ENCODE results near the gene MYLK.

MYLK gene

DNA sequence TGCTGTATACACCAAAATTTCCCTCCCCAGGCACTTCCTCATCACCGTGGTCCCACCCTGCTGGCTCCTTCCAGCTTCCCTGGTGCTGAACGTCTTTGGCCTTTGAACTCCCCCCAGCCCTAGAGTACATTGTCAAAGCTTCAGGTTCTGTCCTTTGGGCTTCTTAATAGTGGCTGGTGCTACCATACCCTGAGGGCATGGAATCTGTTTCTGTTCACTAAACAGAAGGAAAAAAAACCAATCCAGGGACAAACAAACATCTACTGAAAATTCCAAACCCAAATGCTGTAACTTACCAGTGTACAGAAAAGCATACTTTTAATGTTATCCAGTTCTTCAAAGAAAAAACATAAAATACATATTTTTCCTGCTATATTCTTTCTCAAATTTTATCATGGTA lies 148.7 kb downstream of the MYLK start:
- no peaks in the 10 kb centered on the region for H3K9me3 ChIP-seq
- H3K27me3 ChIP-seq, result no peaks in the 10 kb centered on the region
- TF ChIP-seq, protein P1, sequence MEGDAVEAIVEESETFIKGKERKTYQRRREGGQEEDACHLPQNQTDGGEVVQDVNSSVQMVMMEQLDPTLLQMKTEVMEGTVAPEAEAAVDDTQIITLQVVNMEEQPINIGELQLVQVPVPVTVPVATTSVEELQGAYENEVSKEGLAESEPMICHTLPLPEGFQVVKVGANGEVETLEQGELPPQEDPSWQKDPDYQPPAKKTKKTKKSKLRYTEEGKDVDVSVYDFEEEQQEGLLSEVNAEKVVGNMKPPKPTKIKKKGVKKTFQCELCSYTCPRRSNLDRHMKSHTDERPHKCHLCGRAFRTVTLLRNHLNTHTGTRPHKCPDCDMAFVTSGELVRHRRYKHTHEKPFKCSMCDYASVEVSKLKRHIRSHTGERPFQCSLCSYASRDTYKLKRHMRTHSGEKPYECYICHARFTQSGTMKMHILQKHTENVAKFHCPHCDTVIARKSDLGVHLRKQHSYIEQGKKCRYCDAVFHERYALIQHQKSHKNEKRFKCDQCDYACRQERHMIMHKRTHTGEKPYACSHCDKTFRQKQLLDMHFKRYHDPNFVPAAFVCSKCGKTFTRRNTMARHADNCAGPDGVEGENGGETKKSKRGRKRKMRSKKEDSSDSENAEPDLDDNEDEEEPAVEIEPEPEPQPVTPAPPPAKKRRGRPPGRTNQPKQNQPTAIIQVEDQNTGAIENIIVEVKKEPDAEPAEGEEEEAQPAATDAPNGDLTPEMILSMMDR (IDR thresholded peaks at IDR 0.05), result no peak
- H3K4me1 ChIP-seq (ENCODE audit: control insufficient read depth in 1 of 2, insufficient read depth in 1 of 2, low read depth in 1 of 2, low read length in 1 of 2), result no peaks in the 10 kb centered on the region
- no peak overlapping the region for H3K4me3 ChIP-seq (ENCODE audit: low read depth in 1 of 2, low read length in 1 of 2)
- H3K36me3 ChIP-seq, result no peaks in the 10 kb centered on the region
- no peak overlapping the region for H3K27ac ChIP-seq

DNA sequence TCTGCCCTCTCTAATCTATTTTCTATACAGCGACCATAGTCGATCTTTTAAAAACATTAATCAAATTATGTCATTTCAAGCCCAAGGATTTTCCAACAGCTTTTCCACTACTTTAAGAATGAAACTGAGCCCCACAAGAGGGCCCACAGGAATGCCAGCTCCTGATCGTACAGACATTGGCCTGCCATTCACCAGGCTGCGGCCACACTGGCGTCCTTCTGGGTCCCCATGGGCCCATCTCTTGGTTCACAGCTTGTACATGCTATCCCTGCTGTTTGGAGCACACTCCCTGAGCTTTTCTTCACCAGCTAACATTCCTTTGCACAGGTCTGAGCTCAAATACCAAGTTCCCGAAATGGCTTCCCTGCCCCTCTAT lies 149.6 kb downstream of the MYLK start:
- H3K4me3 ChIP-seq (ENCODE audit: low read depth in 1 of 2, low read length in 1 of 2), result no peak overlapping the region
- H3K4me1 ChIP-seq (ENCODE audit: control insufficient read depth in 1 of 2, insufficient read depth in 1 of 2, low read depth in 1 of 2, low read length in 1 of 2), result no peaks in the 10 kb centered on the region
- no peak overlapping the region for H3K27ac ChIP-seq
- H3K36me3 ChIP-seq, result no peaks in the 10 kb centered on the region
- no peaks in the 10 kb centered on the region for H3K27me3 ChIP-seq
- TF ChIP-seq, protein P1 (IDR thresholded peaks at IDR 0.05), result no peak
- no peaks in the 10 kb centered on the region for H3K9me3 ChIP-seq

DNA sequence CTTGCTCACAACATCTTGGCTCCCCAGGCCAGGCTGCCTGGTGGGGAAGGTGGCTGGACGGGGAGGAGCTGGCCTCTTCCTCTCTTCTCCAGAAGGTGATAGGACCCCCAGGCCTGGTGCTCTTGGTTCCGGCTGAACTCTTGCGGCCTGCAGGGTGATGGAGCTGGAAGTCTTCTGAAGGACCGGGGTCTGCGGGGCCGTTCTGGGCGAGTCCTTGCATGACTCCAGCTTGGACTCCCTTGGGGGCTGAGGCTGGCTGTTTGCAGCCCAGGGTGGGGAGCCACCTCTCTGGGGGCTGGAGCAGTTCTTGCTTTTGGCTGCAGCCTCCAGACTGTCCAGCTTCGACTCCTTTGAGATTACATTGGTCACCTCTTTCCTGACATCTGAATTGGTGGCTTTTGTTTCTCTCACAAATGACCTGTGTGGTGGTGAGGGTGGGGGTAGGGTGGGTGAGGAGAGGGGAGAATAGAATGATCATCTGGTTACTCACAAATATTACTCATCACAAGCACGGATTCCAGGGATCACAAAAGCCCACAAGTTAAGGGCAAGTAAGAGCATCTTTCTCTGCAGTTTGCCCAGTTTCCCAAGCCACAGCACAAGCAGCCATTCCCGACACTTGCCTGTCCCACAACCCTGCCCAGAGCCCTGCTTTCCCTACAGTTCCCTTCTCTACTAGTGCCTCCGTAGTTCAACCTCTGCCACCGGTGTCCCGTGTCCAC lies 150.2 kb downstream of the MYLK start:
- Histone ChIP-seq H3K27ac (no peak overlapping the region), H3K36me3 (no peaks in the 10 kb centered on the region), H3K27me3 (no peaks in the 10 kb centered on the region), H3K4me1 (ENCODE audit: control insufficient read depth in 1 of 2, insufficient read depth in 1 of 2, low read depth in 1 of 2, low read length in 1 of 2) (no peaks in the 10 kb centered on the region), H3K9me3 (no peaks in the 10 kb centered on the region), H3K4me3 (ENCODE audit: low read depth in 1 of 2, low read length in 1 of 2) (no peak overlapping the region)
- TF ChIP-seq, protein P1 (IDR thresholded peaks at IDR 0.05), result no peak

DNA sequence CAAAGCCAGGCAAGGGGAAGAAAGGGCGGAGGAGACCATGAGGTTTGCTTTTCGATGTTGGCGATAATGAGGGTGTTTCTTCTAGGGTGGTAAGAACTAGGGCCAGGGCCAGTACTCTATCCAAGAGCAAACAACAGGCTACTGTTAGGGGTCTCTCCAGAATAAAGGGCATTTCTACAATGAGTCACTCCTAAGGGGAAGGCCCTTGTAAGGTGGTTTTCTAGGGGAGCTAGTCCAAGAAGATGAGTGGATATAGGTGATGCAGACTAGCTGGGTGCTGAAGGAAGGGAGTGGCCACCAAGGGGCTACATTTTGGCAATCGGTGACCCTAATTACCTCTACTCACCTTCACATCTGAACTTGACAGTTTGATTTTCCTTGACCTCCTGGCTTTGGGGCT lies 150.8 kb downstream of the MYLK start:
- no peaks in the 10 kb centered on the region for H3K9me3 ChIP-seq
- TF ChIP-seq, protein P1 (IDR thresholded peaks at IDR 0.05), result no peak
- no peaks in the 10 kb centered on the region for H3K4me1 ChIP-seq (ENCODE audit: control insufficient read depth in 1 of 2, insufficient read depth in 1 of 2, low read depth in 1 of 2, low read length in 1 of 2)
- H3K27ac ChIP-seq, result no peak overlapping the region
- no peaks in the 10 kb centered on the region for H3K27me3 ChIP-seq
- H3K4me3 ChIP-seq (ENCODE audit: low read depth in 1 of 2, low read length in 1 of 2), result no peak overlapping the region
- H3K36me3 ChIP-seq, result no peaks in the 10 kb centered on the region

DNA sequence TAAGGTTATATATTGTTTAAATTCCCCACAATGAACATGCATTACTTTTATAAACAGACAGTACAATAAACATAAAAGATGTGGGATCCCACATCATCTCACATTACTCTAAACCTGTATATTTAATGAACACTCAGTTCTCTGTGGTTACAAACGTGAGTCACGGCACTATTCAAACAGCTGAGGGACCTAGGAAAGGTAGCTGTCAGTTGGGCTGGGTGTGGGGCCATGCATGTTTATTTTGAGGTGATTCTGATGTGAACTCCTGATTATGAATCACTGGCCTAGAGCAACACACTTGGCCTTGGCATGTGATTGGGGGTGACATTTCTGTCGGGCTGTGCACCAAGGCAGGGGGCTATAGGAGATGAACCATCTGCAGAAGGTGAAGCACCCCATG lies 151.7 kb downstream of the MYLK start:
- H3K27ac ChIP-seq, result no peak overlapping the region
- no peaks in the 10 kb centered on the region for H3K4me1 ChIP-seq (ENCODE audit: control insufficient read depth in 1 of 2, insufficient read depth in 1 of 2, low read depth in 1 of 2, low read length in 1 of 2)
- H3K4me3 ChIP-seq (ENCODE audit: low read depth in 1 of 2, low read length in 1 of 2), result no peak overlapping the region
- H3K27me3 ChIP-seq, result no peaks in the 10 kb centered on the region
- TF ChIP-seq, protein P1 (IDR thresholded peaks at IDR 0.05), result no peak
- H3K36me3 ChIP-seq, result no peaks in the 10 kb centered on the region
- no peaks in the 10 kb centered on the region for H3K9me3 ChIP-seq
